C4-2B (cell line): ENCODE data around the gene DHRS3.

ENCODE experiments used
- CTCF ChIP-seq: fragments of 450-650 bp; conservative IDR thresholded peaks from 2 replicates; pipeline ENCODE4 v1.5.1; 2017; ENCODE audit warnings: mild to moderate bottlenecking
- ZFX ChIP-seq: fragments of 450-650 bp; IDR thresholded peaks from 2 replicates; pipeline ENCODE4 v1.6.1; 2017

GRCh38 chr1:12556957-12557935, 60.8 kb downstream of the DHRS3 start:
- no peak for TF ChIP-seq CTCF
- TF ChIP-seq ZFX: no peak
